Measurements from ENCODE around the gene NAP1L1. TPM values are rescaled to one million over a fixed set of nuclear protein-coding genes. Genes with fewer than 3 reads are reported as not detected.

Gene NAP1L1
- total RNA-seq, 1 experiment from 2014 or later, result 467 TPM

- H3K27ac Mint-ChIP-seq (ENCODE audit: unreplicated experiment), result no peak overlapping the region
- CTCF ChIA-PET, result interaction anchor here (0.7 kb wide), 1 partner anchor 361 kb away, joined by 4 read pairs; no protein-coding TSS in a partner anchor
- H3K36me3 Mint-ChIP-seq (ENCODE audit: insufficient read depth, unreplicated experiment), result peaks cover 60% of the 10 kb centered on the region
- TF ChIP-seq CTCF (IDR thresholded peaks at IDR 0.05; ENCODE audit: unreplicated experiment), result no peak
- H3K27me3 Mint-ChIP-seq (ENCODE audit: unreplicated experiment), result no peaks in the 10 kb centered on the region
- H3K9me3 Mint-ChIP-seq (ENCODE audit: low read depth, unreplicated experiment), result no peaks in the 10 kb centered on the region
- H3K4me3 Mint-ChIP-seq (ENCODE audit: low read depth, unreplicated experiment), result no peak overlapping the region
- peaks cover 8% of the 10 kb centered on the region for H3K4me1 Mint-ChIP-seq (ENCODE audit: low read depth, unreplicated experiment)
- BruUV-seq (replicated peaks), result no TSS peak
- intact Hi-C loops (cut with micrococcal nuclease; ENCODE audit: unreplicated experiment), result loop anchor here (5.0 kb wide), 1 partner anchor 300 kb away; the partner anchor contains the start of gene BBS10
- no peak for DNase-seq
Measured at GRCh38 chr12:76047742-76048141, 36.7 kb downstream of the NAP1L1 start.

GRCh38 chr12:76047060-76047459 is 37.4 kb downstream of the NAP1L1 start:
- TF ChIP-seq CTCF (IDR thresholded peaks at IDR 0.05; ENCODE audit: unreplicated experiment), result no peak
- Mint-ChIP-seq H3K27ac (ENCODE audit: unreplicated experiment) (peak overlapping the region; percentile 63), H3K36me3 (ENCODE audit: insufficient read depth, unreplicated experiment) (peaks cover 58% of the 10 kb centered on the region), H3K4me3 (ENCODE audit: low read depth, unreplicated experiment) (no peak overlapping the region), H3K9me3 (ENCODE audit: low read depth, unreplicated experiment) (no peaks in the 10 kb centered on the region), H3K4me1 (ENCODE audit: low read depth, unreplicated experiment) (peaks cover 8% of the 10 kb centered on the region), H3K27me3 (ENCODE audit: unreplicated experiment) (no peaks in the 10 kb centered on the region)
- BruUV-seq (replicated peaks), result TSS peak; percentile 5
- no peak for DNase-seq
- intact Hi-C loops (cut with micrococcal nuclease; ENCODE audit: unreplicated experiment), result loop anchor here (5.0 kb wide), 1 partner anchor 300 kb away; the partner anchor contains the start of gene BBS10
- CTCF ChIA-PET, result interaction anchor here (0.6 to 0.7 kb wide), 2 partner anchors 23 to 300 kb away, joined by 3 to 6 read pairs; no protein-coding TSS in a partner anchor

GRCh38 chr12:76043377-76043776 is 41.1 kb downstream of the NAP1L1 start:
- TF ChIP-seq CTCF (IDR thresholded peaks at IDR 0.05; ENCODE audit: unreplicated experiment), result no peak
- CTCF ChIA-PET, result interaction anchor here (0.7 kb wide), 1 partner anchor 49 kb away, joined by 8 read pairs; no protein-coding TSS in a partner anchor

GRCh38 chr12:76042147-76042546 is 42.3 kb downstream of the NAP1L1 start:
- no peak overlapping the region for H3K4me3 Mint-ChIP-seq (ENCODE audit: low read depth, unreplicated experiment)
- CTCF ChIA-PET, result no interaction called here
- no peak overlapping the region for H3K27ac Mint-ChIP-seq (ENCODE audit: unreplicated experiment)
- TF ChIP-seq CTCF (IDR thresholded peaks at IDR 0.05; ENCODE audit: unreplicated experiment), result no peak
- no peak for DNase-seq
- intact Hi-C loops (cut with micrococcal nuclease; ENCODE audit: unreplicated experiment), result no loop called here
- no peaks in the 10 kb centered on the region for H3K27me3 Mint-ChIP-seq (ENCODE audit: unreplicated experiment)
- BruUV-seq (replicated peaks), result no TSS peak
- H3K36me3 Mint-ChIP-seq (ENCODE audit: insufficient read depth, unreplicated experiment), result peaks cover 33% of the 10 kb centered on the region
- no peaks in the 10 kb centered on the region for H3K9me3 Mint-ChIP-seq (ENCODE audit: low read depth, unreplicated experiment)
- H3K4me1 Mint-ChIP-seq (ENCODE audit: low read depth, unreplicated experiment), result peaks cover 31% of the 10 kb centered on the region

More at GRCh38 chr12:76043377-76043776, 41.1 kb downstream of the NAP1L1 start:
- Mint-ChIP-seq H3K9me3 (ENCODE audit: low read depth, unreplicated experiment) (no peaks in the 10 kb centered on the region), H3K27ac (ENCODE audit: unreplicated experiment) (peak overlapping the region; percentile 76), H3K36me3 (ENCODE audit: insufficient read depth, unreplicated experiment) (peaks cover 40% of the 10 kb centered on the region), H3K4me3 (ENCODE audit: low read depth, unreplicated experiment) (no peak overlapping the region), H3K4me1 (ENCODE audit: low read depth, unreplicated experiment) (peaks cover 19% of the 10 kb centered on the region), H3K27me3 (ENCODE audit: unreplicated experiment) (no peaks in the 10 kb centered on the region)
- no TSS peak for BruUV-seq (replicated peaks)
- intact Hi-C loops (cut with micrococcal nuclease; ENCODE audit: unreplicated experiment), result no loop called here
- DNase-seq, result no peak

Data from Calu3 (cell line).